HepG2 (cell line): ENCODE results near the gene TIMM17A. TPM values are rescaled to one million over a fixed set of nuclear protein-coding genes. Genes with fewer than 3 reads are reported as not detected.

ENCODE experiments used
- ARNTL ChIP-seq: sonication (generic); formaldehyde crosslinking; IDR thresholded peaks from 2 replicates; pipeline ENCODE4 v1.4.0; 2020; ENCODE audit warnings: mild to moderate bottlenecking, missing genetic modification reagents
- ELF3 ChIP-seq: IDR thresholded peaks from 2 replicates; pipeline ENCODE4 v1.6.1; 2016; ENCODE audit warnings: missing genetic modification reagents, missing compliant biosample characterization
- GATA4 ChIP-seq: sonication (generic); IDR thresholded peaks from 2 replicates; pipeline ENCODE4 v1.6.1; 2016; ENCODE audit warnings: antibody characterized with exemption, low read depth, borderline replicate concordance
- MED1 ChIP-seq: sonication (generic); formaldehyde crosslinking; IDR thresholded peaks from 2 replicates; pipeline ENCODE4 v1.4.0; 2020; ENCODE audit warnings: missing genetic modification reagents
- NCOA2 ChIP-seq: sonication (generic); formaldehyde crosslinking; IDR thresholded peaks from 2 replicates; pipeline ENCODE4 v1.8.0; 2022; ENCODE audit warnings: inconsistent platforms
- SOX13 ChIP-seq, 3 experiments: fragments of 450-650 bp in 1 of 3; sonication (generic) in 1 of 3; formaldehyde crosslinking in 1 of 3; IDR thresholded peaks in 2 of 3; conservative IDR thresholded peaks in 1 of 3; 2 replicates each; pipeline versions ENCODE4 v1.5.0 to v1.6.1; 2016 to 2020; ENCODE audit warnings: antibody characterized with exemption in 1 of 3, mild to moderate bottlenecking in 1 of 3, missing compliant biosample characterization in 1 of 3, missing genetic modification reagents in 1 of 3, moderate library complexity in 1 of 3
- SOX5 ChIP-seq: IDR thresholded peaks from 2 replicates; pipeline ENCODE4 v1.6.1; 2016; ENCODE audit warnings: borderline replicate concordance
- SRSF9 ChIP-seq: fragments of 200-400 bp; formaldehyde crosslinking; IDR thresholded peaks from 2 replicates; pipeline ENCODE4 v1.6.1; 2018; ENCODE audit warnings: borderline replicate concordance, mild to moderate bottlenecking, low read depth, low read length; ENCODE audit not compliant: insufficient read depth, poor library complexity, severe bottlenecking
- TBP ChIP-seq: sonication (generic); formaldehyde crosslinking; IDR thresholded peaks from 2 replicates; pipeline ENCODE4 v1.5.0; 2020; ENCODE audit warnings: missing genetic modification reagents
- TCF7 ChIP-seq: sonication (generic); IDR thresholded peaks from 2 replicates; pipeline ENCODE4 v1.6.1; 2016; ENCODE audit warnings: antibody characterized with exemption, low read depth
- TCF7L2 ChIP-seq: IDR thresholded peaks from 2 replicates; pipeline ENCODE4 v1.6.1; 2011; ENCODE audit warnings: mild to moderate bottlenecking, low read depth, low read length, moderate library complexity
- ZNF20 ChIP-seq: sonication (generic); formaldehyde crosslinking; IDR thresholded peaks from 2 replicates; pipeline ENCODE4 v1.4.0; 2020; ENCODE audit warnings: mild to moderate bottlenecking, moderate library complexity, missing genetic modification reagents
- ZNF280D ChIP-seq: sonication (generic); formaldehyde crosslinking; IDR thresholded peaks from 2 replicates; pipeline ENCODE4 v1.5.1; 2020; ENCODE audit warnings: mild to moderate bottlenecking, missing genetic modification reagents
- ZNF746 ChIP-seq: sonication (generic); formaldehyde crosslinking; IDR thresholded peaks from 2 replicates; pipeline ENCODE4 v1.8.0; 2022; ENCODE audit warnings: mild to moderate bottlenecking, missing genetic modification reagents
- ZNF747 ChIP-seq: sonication (generic); formaldehyde crosslinking; IDR thresholded peaks from 2 replicates; pipeline ENCODE4 v1.8.1; 2023; ENCODE audit warnings: missing genetic modification reagents, mild to moderate bottlenecking, borderline replicate concordance
- ZNF792 ChIP-seq: IDR thresholded peaks from 2 replicates; pipeline ENCODE4 v1.6.1; 2016
- polyA plus RNA-seq, 8 experiments: library from polyadenylated mRNA; depleted of rRNA in 3 of 8; stranded (reverse) in 7 of 8; unstranded in 1 of 8; fragments of >200 nt; fragmentation: Illumina TruSeq in 4 of 8; extraction: Trizol in 4 of 8; gene quantifications; 2 replicates each; pipeline versions ENCODE4 v1.2.1 to v1.2.3, GENCODE V29; 2011 to 2016; ENCODE audit warnings: low read depth in 4 of 8, missing spikeins in 1 of 8, mixed read lengths in 1 of 8; ENCODE audit not compliant: insufficient read depth in 1 of 8
- total RNA-seq, 5 experiments: library from RNA; depleted of rRNA; stranded (reverse); fragments of >200 nt; fragmentation: Illumina TruSeq; extraction: Trizol; gene quantifications; 2 replicates each; pipeline ENCODE4 v1.2.3, GENCODE V29; 2016; ENCODE audit warnings: low read depth in 1 of 5
- TF ChIP-seq, protein P1 (sequence below): sonication (generic); formaldehyde crosslinking; IDR thresholded peaks from 2 replicates; pipeline ENCODE4 v1.5.1; 2020; ENCODE audit warnings: missing genetic modification reagents, mild to moderate bottlenecking, borderline replicate concordance
- TF ChIP-seq, protein P2 (sequence below): sonication (generic); formaldehyde crosslinking; IDR thresholded peaks from 2 replicates; pipeline ENCODE4 v1.9.0; 2022; ENCODE audit warnings: missing genetic modification reagents, mild to moderate bottlenecking, borderline replicate concordance
- TF ChIP-seq, protein P3 (sequence below): sonication (generic); formaldehyde crosslinking; conservative IDR thresholded peaks from 2 replicates; pipeline ENCODE4 v1.4.0; 2020; ENCODE audit warnings: mild to moderate bottlenecking, missing genetic modification reagents, moderate library complexity

TIMM17A gene
- total and polyA plus RNA-seq, 2 of the 13 experiments (the other 11 are each of a cell fraction or from before 2014, with no cell fraction given) = 50.8 to 97.8 TPM

DNA sequence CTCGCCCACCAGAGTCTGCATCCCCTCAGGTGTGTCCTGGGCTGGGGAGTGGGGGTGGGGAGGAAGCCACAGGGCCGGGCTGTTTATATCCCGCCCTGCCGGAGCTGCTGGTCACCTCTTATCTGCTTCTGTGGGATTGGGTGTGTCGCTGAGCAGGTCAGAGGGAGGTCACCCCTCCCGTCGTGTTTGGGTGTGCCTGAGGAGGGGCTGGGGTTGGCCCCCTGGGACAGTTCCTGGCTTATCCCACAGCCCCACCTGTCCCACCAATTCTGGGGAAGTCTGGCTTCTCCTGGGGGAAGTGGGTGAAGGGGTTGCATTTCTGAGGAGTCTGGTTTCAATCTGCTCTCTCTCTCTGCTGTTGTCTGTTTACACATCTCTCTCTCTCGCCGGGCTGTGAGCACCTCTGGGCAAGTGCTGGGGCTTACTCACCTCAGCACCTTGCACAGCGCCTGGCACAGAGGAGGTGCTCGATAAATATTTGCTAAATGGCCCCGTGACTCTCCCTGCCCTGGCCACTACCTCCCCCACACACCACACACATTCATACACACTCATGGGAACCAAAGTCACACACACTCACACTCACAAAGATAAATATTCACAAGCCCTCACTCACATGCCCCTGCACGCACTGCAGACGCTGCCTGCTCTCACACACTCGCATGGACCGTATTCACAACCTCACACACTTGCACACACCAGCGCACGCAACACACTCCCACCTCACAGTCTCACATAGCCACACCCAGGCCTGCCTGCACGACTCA lies 63.3 kb downstream of the TIMM17A start (continued):
- 0 out of 2 replicates have a peak, but pooled peaks have one; percentile 13 for TF ChIP-seq ELF3
- TF ChIP-seq, protein P1, sequence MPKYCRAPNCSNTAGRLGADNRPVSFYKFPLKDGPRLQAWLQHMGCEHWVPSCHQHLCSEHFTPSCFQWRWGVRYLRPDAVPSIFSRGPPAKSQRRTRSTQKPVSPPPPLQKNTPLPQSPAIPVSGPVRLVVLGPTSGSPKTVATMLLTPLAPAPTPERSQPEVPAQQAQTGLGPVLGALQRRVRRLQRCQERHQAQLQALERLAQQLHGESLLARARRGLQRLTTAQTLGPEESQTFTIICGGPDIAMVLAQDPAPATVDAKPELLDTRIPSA (CRISPR knock-in tag) = no peak
- 0 out of 2 replicates have a peak, but pooled peaks have one; percentile 21 for TF ChIP-seq ZNF280D (CRISPR knock-in tag)
- no peak for TF ChIP-seq SRSF9
- 0 out of 2 replicates have a peak, but pooled peaks have one; percentile 35 for TF ChIP-seq TBP (CRISPR knock-in tag)
- TF ChIP-seq ZNF20 (CRISPR knock-in tag) = no peak
- peak; percentile 49; the same call in 1 of the 2 replicates for TF ChIP-seq MED1 (CRISPR knock-in tag)
- TF ChIP-seq TCF7 = peak; percentile 22; the same call in 1 of the 2 replicates
- TF ChIP-seq TCF7L2 = no peak
- peak; percentile 52; the same call in 1 of the 2 replicates for TF ChIP-seq ZNF792 (CRISPR knock-in tag)
- TF ChIP-seq SOX5 (CRISPR knock-in tag) = peak; percentile 52; the same call in 1 of the 2 replicates
- TF ChIP-seq ZNF746 (CRISPR knock-in tag) = peak; percentile 73; the same call in 1 of the 2 replicates
- TF ChIP-seq ZNF747 (CRISPR knock-in tag) = peak; percentile 60; the same call in 1 of the 2 replicates
- 0 out of 2 replicates have a peak, but pooled peaks have one; percentile 13 for TF ChIP-seq SOX13 (IDR thresholded peaks at IDR 0.05)
- peak in 1 of 2 experiments; percentile 48; a peak in 2 of 4 replicates for TF ChIP-seq SOX13 (CRISPR knock-in tag; conservative IDR thresholded peaks at IDR 0.05 in 1 of 2, IDR thresholded peaks at IDR 0.05 in 1 of 2)
- peak; percentile 78 for TF ChIP-seq ARNTL (CRISPR knock-in tag)
- TF ChIP-seq, protein P2, sequence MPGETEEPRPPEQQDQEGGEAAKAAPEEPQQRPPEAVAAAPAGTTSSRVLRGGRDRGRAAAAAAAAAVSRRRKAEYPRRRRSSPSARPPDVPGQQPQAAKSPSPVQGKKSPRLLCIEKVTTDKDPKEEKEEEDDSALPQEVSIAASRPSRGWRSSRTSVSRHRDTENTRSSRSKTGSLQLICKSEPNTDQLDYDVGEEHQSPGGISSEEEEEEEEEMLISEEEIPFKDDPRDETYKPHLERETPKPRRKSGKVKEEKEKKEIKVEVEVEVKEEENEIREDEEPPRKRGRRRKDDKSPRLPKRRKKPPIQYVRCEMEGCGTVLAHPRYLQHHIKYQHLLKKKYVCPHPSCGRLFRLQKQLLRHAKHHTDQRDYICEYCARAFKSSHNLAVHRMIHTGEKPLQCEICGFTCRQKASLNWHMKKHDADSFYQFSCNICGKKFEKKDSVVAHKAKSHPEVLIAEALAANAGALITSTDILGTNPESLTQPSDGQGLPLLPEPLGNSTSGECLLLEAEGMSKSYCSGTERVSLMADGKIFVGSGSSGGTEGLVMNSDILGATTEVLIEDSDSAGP (CRISPR knock-in tag) = peak; percentile 53; the same call in 1 of the 2 replicates
- peak; percentile 49 for TF ChIP-seq NCOA2 (CRISPR knock-in tag)
- TF ChIP-seq GATA4 = 0 out of 2 replicates have a peak, but pooled peaks have one; percentile 61
- TF ChIP-seq, protein P3, sequence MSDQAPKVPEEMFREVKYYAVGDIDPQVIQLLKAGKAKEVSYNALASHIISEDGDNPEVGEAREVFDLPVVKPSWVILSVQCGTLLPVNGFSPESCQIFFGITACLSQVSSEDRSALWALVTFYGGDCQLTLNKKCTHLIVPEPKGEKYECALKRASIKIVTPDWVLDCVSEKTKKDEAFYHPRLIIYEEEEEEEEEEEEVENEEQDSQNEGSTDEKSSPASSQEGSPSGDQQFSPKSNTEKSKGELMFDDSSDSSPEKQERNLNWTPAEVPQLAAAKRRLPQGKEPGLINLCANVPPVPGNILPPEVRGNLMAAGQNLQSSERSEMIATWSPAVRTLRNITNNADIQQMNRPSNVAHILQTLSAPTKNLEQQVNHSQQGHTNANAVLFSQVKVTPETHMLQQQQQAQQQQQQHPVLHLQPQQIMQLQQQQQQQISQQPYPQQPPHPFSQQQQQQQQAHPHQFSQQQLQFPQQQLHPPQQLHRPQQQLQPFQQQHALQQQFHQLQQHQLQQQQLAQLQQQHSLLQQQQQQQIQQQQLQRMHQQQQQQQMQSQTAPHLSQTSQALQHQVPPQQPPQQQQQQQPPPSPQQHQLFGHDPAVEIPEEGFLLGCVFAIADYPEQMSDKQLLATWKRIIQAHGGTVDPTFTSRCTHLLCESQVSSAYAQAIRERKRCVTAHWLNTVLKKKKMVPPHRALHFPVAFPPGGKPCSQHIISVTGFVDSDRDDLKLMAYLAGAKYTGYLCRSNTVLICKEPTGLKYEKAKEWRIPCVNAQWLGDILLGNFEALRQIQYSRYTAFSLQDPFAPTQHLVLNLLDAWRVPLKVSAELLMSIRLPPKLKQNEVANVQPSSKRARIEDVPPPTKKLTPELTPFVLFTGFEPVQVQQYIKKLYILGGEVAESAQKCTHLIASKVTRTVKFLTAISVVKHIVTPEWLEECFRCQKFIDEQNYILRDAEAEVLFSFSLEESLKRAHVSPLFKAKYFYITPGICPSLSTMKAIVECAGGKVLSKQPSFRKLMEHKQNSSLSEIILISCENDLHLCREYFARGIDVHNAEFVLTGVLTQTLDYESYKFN (CRISPR knock-in tag) = peak; percentile 76
